GM19395 (cell line): ENCODE measurements around the gene TLN1.

Source experiments
- ATAC-seq: cut with Tn5 transposase; IDR thresholded peaks from one replicate; pipeline ENCODE4 v1.9.1; 2021; ENCODE audit warnings: mild to moderate bottlenecking, moderate library complexity; ENCODE audit not compliant: unreplicated experiment

The TLN1 gene

GRCh38 chr9:35756275-35757225, 24.6 kb upstream of the TLN1 start:
- peak; percentile 65 for ATAC-seq

GRCh38 chr9:35755071-35755470, 23.1 kb upstream of the TLN1 start:
- ATAC-seq = no peak

- no peak for ATAC-seq
These were observed 22.3 kb upstream of the TLN1 start, which contains the start of gene MSMP for GRCh38 chr9:35754264-35754663. Gene MSMP, minus strand, starts transcription at chr9:35754276. Its CDS starts 147 bp downstream, at chr9:35754129.

- ATAC-seq = no peak
These were observed 21.5 kb upstream of the TLN1 start for GRCh38 chr9:35753466-35753865.

GRCh38 chr9:35750256-35750531, 18.2 kb upstream of the TLN1 start:
- no peak for ATAC-seq

GRCh38 chr9:35749515-35750255, 17.7 kb upstream of the TLN1 start:
- ATAC-seq = peak; percentile 49

GRCh38 chr9:35748858-35749514, 17.0 kb upstream of the TLN1 start, which contains the start of the genes GBA2 and RGP1:
Gene GBA2, minus strand, starts transcription at chr9:35749228. Its CDS starts 524 bp downstream, at chr9:35748704.
Gene RGP1, plus strand, starts transcription at chr9:35749287. Its CDS starts 469 bp downstream, at chr9:35749756.
- ATAC-seq = peak; percentile 78

GRCh38 chr9:35748242-35748857, 16.4 kb upstream of the TLN1 start:
- no peak for ATAC-seq

GRCh38 chr9:35746583-35746982, 14.6 kb upstream of the TLN1 start:
- no peak for ATAC-seq

- ATAC-seq = no peak
These were observed 13.6 kb upstream of the TLN1 start for GRCh38 chr9:35745569-35745968.

- ATAC-seq = no peak
These were observed 12.0 kb upstream of the TLN1 start for GRCh38 chr9:35743880-35744518.

- no peak for ATAC-seq
These were observed 11.5 kb upstream of the TLN1 start for GRCh38 chr9:35743452-35743851.

- ATAC-seq = no peak
These were observed 9.7 kb upstream of the TLN1 start for GRCh38 chr9:35741740-35742139.

- ATAC-seq = no peak
These were observed 8.2 kb upstream of the TLN1 start for GRCh38 chr9:35740243-35740642.

- ATAC-seq = no peak
These were observed 6.9 kb upstream of the TLN1 start for GRCh38 chr9:35738924-35739323.

GRCh38 chr9:35738186-35738585, 6.2 kb upstream of the TLN1 start:
- no peak for ATAC-seq

- no peak for ATAC-seq
These were observed 5.1 kb upstream of the TLN1 start for GRCh38 chr9:35737143-35737542.

GRCh38 chr9:35736201-35736633, 4.2 kb upstream of the TLN1 start:
- no peak for ATAC-seq

GRCh38 chr9:35734096-35734495, 2.1 kb upstream of the TLN1 start:
- no peak for ATAC-seq

- peak; percentile 0 for ATAC-seq
These were observed 976 bp upstream of the TLN1 start for GRCh38 chr9:35732800-35733541.
